ENCODE results near the gene ISCA2. TPM values are rescaled to one million over a fixed set of nuclear protein-coding genes. Genes with fewer than 3 reads are reported as not detected.

Gene ISCA2
- polyA plus RNA-seq, 1 donor (not counting 4 experiments of a cell fraction or from before 2014, with no cell fraction given), result 33.0 TPM

GRCh38 chr14:74518221-74518620 lies 24.7 kb downstream of the ISCA2 start:
- Histone ChIP-seq H3K79me2 (ENCODE audit: control insufficient read depth, insufficient read depth, low read length) (no peaks in the 10 kb centered on the region), H3K4me2 (ENCODE audit: control insufficient read depth, extremely low read depth, insufficient read depth, low read depth, low read length) (peak overlapping the region; percentile 44), H3K9ac (ENCODE audit: control insufficient read depth, extremely low read depth, insufficient read depth, low read length) (no peak overlapping the region), H3K4me3 (ENCODE audit: control insufficient read depth in 2 of 3, extremely low read depth in 1 of 3, insufficient read depth in 2 of 3, low read depth in 1 of 3, low read length in 3 of 3) (no peak overlapping the region), H3K9me1 (ENCODE audit: control insufficient read depth, extremely low read depth, insufficient read depth, low read length) (no peaks in the 10 kb centered on the region), H4K20me1 (ENCODE audit: control insufficient read depth, extremely low read depth, insufficient read depth, low read length) (no peaks in the 10 kb centered on the region), H3K27ac (ENCODE audit: control insufficient read depth, insufficient read depth, low read length) (no peak overlapping the region), H3K4me1 (ENCODE audit: control insufficient read depth, extremely low read depth, insufficient read depth, low read length) (peaks cover 25% of the 10 kb centered on the region), H3K27me3 (ENCODE audit: control insufficient read depth, extremely low read depth, insufficient read depth, low read length) (no peaks in the 10 kb centered on the region), H3K36me3 (ENCODE audit: control insufficient read depth in 2 of 2, extremely low read depth in 1 of 2, insufficient read depth in 2 of 2, low read length in 2 of 2) (peaks cover 45 to 49% of the 10 kb centered on the region in 2 experiments), H3K9me3 (ENCODE audit: control insufficient read depth, low read depth, low read length) (no peaks in the 10 kb centered on the region), H2AFZ (ENCODE audit: control insufficient read depth, low read length) (no peak overlapping the region)
- FAIRE-seq (peak; percentile 84), DNase-seq (ENCODE audit: low read depth, low spot score) (no peak)
- TF ChIP-seq EZH2 (IDR thresholded peaks at IDR 0.05; ENCODE audit: low read length) (no peak), CTCF (optimal IDR thresholded peaks at IDR 0.05 in 1 of 3, IDR thresholded peaks at IDR 0.05 in 1 of 3, conservative IDR thresholded peaks at IDR 0.05 in 1 of 3; ENCODE audit: extremely low read depth in 1 of 3, insufficient read depth in 2 of 3, low read length in 3 of 3) (no peak)
- dilution Hi-C loops (cut with MboI; ENCODE audit: extremely low pct_ligation_motif_present, low sequenced_read_pairs), result no loop called here

DNA sequence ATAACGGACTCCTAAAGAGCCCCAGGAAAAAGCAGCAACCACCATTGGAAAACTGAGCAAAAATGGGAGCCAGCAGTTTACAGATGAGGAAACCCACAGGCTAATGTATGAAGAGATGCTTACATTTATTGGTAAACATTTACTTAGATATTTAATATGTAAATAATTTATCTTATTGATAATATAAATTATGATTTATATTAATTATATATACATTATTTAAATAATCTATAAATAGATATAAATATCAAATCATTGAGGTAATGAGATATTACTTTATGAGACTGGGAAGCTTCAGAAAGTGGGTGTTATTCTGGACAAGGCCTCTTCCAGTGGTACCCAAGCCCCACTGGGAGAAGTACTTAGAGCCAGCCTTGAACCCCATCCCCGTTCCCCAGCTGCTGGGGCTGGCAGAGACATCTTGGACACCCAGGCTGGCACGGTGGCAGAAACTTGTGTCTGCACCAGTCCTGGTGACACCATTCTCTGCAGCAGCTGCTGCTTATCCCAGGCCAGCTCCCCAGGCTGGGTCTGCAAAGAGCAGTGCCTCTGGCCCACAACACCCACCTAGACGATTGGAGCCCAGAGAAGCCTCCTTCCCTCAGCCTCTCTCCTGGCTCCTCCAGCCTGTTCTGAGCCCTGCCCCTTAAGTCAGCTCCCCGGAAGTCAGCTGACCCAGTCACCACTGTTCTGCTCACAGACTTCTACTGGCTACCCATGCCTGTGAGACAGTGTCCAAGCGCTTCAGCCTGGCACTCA lies 25.9 kb downstream of the ISCA2 start:
- H3K36me3 ChIP-seq (ENCODE audit: control insufficient read depth in 2 of 2, extremely low read depth in 1 of 2, insufficient read depth in 2 of 2, low read length in 2 of 2), result peaks cover 42 to 43% of the 10 kb centered on the region in 2 experiments
- no peak for FAIRE-seq
- no peak overlapping the region for H3K27ac ChIP-seq (ENCODE audit: control insufficient read depth, insufficient read depth, low read length)
- H3K9ac ChIP-seq (ENCODE audit: control insufficient read depth, extremely low read depth, insufficient read depth, low read length), result no peak overlapping the region
- no peaks in the 10 kb centered on the region for H3K27me3 ChIP-seq (ENCODE audit: control insufficient read depth, extremely low read depth, insufficient read depth, low read length)
- dilution Hi-C loops (cut with MboI; ENCODE audit: extremely low pct_ligation_motif_present, low sequenced_read_pairs), result no loop called here
- TF ChIP-seq CTCF (optimal IDR thresholded peaks at IDR 0.05 in 1 of 3, IDR thresholded peaks at IDR 0.05 in 1 of 3, conservative IDR thresholded peaks at IDR 0.05 in 1 of 3; ENCODE audit: extremely low read depth in 1 of 3, insufficient read depth in 2 of 3, low read length in 3 of 3), result no peak
- TF ChIP-seq EZH2 (IDR thresholded peaks at IDR 0.05; ENCODE audit: low read length), result no peak
- H2AFZ ChIP-seq (ENCODE audit: control insufficient read depth, low read length), result no peak overlapping the region
- peaks cover 25% of the 10 kb centered on the region for H3K4me1 ChIP-seq (ENCODE audit: control insufficient read depth, extremely low read depth, insufficient read depth, low read length)
- H3K79me2 ChIP-seq (ENCODE audit: control insufficient read depth, insufficient read depth, low read length), result no peaks in the 10 kb centered on the region
- no peak overlapping the region for H3K4me3 ChIP-seq (ENCODE audit: control insufficient read depth in 2 of 3, extremely low read depth in 1 of 3, insufficient read depth in 2 of 3, low read depth in 1 of 3, low read length in 3 of 3)
- H3K4me2 ChIP-seq (ENCODE audit: control insufficient read depth, extremely low read depth, insufficient read depth, low read depth, low read length), result no peak overlapping the region
- no peak for DNase-seq (ENCODE audit: low read depth, low spot score)
- no peaks in the 10 kb centered on the region for H3K9me1 ChIP-seq (ENCODE audit: control insufficient read depth, extremely low read depth, insufficient read depth, low read length)
- H3K9me3 ChIP-seq (ENCODE audit: control insufficient read depth, low read depth, low read length), result no peaks in the 10 kb centered on the region
- no peaks in the 10 kb centered on the region for H4K20me1 ChIP-seq (ENCODE audit: control insufficient read depth, extremely low read depth, insufficient read depth, low read length)

Data from keratinocyte (primary cell).